Astrocyte of the cerebellum (primary cell): ENCODE measurements around the gene PPP1R1B.

Experiments used
- DNase-seq: peaks from one replicate; pipeline ENCODE4 v3.0.0-alpha.2; 2011; ENCODE audit warnings: low read depth
- H3K4me3 ChIP-seq: 2 replicates; pipeline ENCODE4 v1.5.1; 2011; ENCODE audit warnings: mild to moderate bottlenecking, low read depth, low read length, moderate library complexity
- in situ Hi-C: cut with HindIII; loops from 2 replicates; pipeline ENCODE4 v1.10.0; 2017; ENCODE audit warnings: low sequenced_read_pairs
- TF ChIP-seq, protein P1 (sequence below): IDR thresholded peaks from 2 replicates; pipeline ENCODE4 v1.5.1; 2012; ENCODE audit warnings: low read length, low read depth, moderate library complexity, mild to moderate bottlenecking; ENCODE audit errors: missing control alignments

Gene PPP1R1B

DNA sequence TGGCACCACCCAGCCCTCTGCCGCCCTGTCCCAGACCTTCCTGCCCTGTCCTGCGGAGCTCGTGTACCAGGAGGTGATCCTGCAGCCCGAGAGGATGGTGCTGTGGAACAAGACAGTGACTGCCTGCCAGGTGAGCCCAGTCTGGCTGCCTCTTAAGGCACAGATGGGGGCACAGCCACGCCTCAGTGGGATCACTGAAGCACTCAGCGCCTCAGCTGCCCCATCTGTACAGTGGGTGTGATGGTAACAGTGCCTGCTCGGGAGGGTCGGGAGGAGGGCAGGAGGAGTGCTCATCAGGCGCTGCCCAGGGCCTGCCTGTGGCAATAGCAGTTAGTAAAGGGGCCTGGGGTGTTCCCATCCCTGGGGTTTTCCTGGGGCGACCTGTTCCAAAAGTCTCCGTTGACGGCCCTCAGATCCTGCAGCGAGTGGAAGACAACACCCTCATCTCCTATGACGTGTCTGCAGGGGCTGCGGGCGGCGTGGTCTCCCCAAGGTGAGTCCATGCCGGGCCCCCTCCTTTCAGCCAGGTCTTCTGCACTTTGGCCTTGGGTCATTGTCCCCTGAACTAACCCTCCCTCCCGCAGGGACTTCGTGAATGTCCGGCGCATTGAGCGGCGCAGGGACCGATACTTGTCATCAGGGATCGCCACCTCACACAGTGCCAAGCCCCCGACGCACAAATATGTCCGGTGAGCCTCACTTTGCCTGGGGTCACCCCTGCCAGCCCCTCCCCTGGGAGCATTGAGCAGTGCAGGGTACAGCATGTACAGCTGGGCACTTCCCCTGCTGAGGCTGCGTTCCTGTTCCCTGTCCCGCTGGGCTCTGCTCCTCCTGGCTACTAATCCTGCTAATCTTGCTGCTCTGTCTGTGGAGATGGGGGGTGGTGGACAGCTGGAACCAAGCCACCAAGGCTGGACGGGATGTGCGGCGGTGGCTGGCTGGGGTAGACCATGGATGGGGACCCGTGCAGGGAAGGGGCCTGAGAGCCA is 33.9 kb downstream of the PPP1R1B start:
- no peak overlapping the region for H3K4me3 ChIP-seq
- DNase-seq = no peak
- TF ChIP-seq, protein P1, sequence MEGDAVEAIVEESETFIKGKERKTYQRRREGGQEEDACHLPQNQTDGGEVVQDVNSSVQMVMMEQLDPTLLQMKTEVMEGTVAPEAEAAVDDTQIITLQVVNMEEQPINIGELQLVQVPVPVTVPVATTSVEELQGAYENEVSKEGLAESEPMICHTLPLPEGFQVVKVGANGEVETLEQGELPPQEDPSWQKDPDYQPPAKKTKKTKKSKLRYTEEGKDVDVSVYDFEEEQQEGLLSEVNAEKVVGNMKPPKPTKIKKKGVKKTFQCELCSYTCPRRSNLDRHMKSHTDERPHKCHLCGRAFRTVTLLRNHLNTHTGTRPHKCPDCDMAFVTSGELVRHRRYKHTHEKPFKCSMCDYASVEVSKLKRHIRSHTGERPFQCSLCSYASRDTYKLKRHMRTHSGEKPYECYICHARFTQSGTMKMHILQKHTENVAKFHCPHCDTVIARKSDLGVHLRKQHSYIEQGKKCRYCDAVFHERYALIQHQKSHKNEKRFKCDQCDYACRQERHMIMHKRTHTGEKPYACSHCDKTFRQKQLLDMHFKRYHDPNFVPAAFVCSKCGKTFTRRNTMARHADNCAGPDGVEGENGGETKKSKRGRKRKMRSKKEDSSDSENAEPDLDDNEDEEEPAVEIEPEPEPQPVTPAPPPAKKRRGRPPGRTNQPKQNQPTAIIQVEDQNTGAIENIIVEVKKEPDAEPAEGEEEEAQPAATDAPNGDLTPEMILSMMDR = no peak
- in situ Hi-C loops = no loop called here

DNA sequence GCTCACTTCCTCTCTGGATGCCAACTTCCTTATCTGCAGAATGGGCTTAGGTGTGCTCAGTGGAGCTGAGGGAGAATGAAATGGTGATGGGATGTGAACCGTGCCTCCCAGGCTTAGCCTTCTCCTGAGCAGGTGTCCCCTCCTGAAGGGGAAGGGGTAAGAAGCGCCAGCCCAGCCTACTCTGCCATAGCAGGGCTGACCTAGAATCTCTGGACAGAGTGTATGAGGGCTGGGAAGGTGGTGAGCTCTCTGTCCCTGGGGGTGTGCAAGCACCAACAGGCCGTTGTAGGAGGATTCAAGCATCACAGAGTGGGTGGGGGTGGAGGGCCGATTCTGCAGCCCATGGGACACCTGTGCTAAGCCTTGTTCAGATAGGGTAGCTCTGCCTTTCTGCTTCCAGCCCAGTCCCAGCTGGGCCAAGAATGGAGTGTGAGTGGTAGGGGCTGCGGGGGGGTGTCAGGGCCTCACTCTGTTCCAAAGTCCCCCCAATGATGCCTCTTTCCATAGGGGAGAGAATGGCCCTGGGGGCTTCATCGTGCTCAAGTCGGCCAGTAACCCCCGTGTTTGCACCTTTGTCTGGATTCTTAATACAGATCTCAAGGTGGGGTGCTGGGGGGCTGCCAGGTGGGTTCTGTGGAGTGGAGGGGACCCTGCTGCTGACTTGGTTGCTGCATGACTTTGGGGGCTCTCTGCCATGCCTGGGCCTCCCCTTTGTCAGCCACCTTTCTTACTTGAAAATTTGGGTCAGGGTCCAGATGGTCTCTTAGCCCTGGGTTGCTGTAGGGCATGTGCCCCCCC is 35.2 kb downstream of the PPP1R1B start:
- no peak for DNase-seq
- in situ Hi-C loops = no loop called here
- no peak overlapping the region for H3K4me3 ChIP-seq
- TF ChIP-seq, protein P1 = no peak

DNA sequence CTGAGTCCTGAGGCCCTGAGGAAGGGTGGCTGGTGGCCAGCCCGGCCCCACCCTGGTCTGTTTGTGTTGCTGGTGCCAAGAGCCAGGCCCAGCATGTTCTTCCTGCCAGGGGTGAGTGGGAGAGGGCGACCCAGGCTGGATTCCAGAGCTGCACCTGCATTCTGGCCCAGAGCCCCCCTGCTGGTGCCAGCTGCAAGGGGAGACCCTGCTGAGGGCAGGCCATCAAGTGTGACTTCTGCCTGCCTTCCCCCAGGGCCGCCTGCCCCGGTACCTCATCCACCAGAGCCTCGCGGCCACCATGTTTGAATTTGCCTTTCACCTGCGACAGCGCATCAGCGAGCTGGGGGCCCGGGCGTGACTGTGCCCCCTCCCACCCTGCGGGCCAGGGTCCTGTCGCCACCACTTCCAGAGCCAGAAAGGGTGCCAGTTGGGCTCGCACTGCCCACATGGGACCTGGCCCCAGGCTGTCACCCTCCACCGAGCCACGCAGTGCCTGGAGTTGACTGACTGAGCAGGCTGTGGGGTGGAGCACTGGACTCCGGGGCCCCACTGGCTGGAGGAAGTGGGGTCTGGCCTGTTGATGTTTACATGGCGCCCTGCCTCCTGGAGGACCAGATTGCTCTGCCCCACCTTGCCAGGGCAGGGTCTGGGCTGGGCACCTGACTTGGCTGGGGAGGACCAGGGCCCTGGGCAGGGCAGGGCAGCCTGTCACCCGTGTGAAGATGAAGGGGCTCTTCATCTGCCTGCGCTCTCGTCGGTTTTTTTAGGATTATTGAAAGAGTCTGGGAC is 36.0 kb downstream of the PPP1R1B start:
- H3K4me3 ChIP-seq = no peak overlapping the region
- DNase-seq = no peak
- in situ Hi-C loops = no loop called here
- TF ChIP-seq, protein P1 = no peak

DNA sequence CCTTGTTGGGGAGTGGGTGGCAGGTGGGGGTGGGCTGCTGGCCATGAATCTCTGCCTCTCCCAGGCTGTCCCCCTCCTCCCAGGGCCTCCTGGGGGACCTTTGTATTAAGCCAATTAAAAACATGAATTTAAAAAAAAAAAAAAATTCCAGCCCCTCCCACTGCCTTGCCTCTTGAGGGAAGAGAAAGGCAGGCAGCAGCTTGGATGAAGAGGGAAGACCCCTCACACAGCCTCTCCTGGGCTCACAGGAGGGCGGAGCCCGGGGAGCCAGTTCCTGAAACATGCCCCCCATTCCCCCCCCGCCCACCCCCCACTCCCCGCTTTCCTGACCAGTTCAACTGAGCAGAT is 36.6 kb downstream of the PPP1R1B start:
- in situ Hi-C loops = no loop called here
- no peak for DNase-seq
- TF ChIP-seq, protein P1 = no peak
- H3K4me3 ChIP-seq = no peak overlapping the region

DNA sequence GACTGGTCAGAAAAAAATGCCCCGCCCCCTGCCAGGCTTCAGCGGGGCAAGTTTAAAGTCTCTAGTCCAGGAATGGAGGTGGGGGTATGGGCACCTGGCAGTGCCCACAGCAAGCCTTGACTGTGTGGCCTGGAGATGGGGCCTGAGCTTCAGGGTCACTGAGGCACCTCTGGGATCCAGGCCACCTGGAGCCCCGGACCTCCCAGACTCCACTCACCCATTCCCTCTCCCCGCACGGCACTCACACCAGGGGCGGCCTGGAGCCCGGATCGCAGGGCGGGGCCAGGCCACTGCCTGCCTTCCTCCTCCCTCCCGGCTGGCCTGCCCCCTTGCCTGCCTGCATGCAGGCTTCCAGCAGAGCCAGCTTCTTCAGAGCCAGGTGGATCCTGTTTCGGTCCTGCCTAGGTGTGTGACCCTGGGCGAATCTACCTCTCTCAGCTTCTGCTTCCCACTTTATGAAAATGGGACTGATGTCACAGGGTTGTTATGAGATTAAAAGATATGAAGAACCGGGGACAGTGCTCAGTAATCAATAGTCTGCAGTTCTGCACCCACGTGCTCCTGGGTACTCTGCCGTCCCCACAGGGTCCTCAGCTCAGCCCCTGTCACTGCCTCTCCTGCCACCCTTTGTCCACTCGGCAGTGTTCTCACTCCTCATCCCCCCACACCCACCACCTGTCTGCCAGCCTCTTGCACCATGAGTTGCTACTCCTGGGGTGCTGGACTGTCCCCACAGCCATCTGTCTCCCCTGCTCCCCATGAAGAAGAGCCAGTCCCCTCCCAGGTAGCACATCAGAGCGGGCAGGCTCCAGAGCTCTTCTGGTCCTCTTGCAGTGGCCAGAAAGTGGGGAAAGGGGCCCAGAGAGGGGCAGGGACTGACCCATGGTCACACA is 37.2 kb downstream of the PPP1R1B start:
- TF ChIP-seq, protein P1 = no peak
- in situ Hi-C loops = no loop called here
- no peak overlapping the region for H3K4me3 ChIP-seq

More for the DNA sequence above, 37.2 kb downstream of the PPP1R1B start:
- DNase-seq = no peak
